K562 (cell line): ENCODE data around the gene CALCOCO2. TPM values are rescaled to one million over a fixed set of nuclear protein-coding genes. Genes with fewer than 3 reads are reported as not detected.
A peak's percentile ranks its signal among the peaks of the same experiment; 100 is the strongest.

Source experiments
- ARID2 ChIP-seq: fragments of 450-650 bp; IDR thresholded peaks from 2 replicates; pipeline ENCODE4 v1.6.1; 2017; ENCODE audit warnings: antibody characterized with exemption, mild to moderate bottlenecking
- CHD7 ChIP-seq: fragments of 200-600 bp; sonication (generic); IDR thresholded peaks from one replicate; pipeline ENCODE4 v1.6.1; 2012; ENCODE audit warnings: mild to moderate bottlenecking, low read depth, low read length, inconsistent platforms
- CSDE1 ChIP-seq, 2 experiments: fragments of 450-650 bp; IDR thresholded peaks; 2 replicates each; pipeline ENCODE4 v1.6.1; 2016; ENCODE audit warnings: mild to moderate bottlenecking in 1 of 2
- ETS2 ChIP-seq: IDR thresholded peaks from 2 replicates; pipeline ENCODE4 v1.6.1; 2016; ENCODE audit warnings: borderline replicate concordance, missing genetic modification characterization, mild to moderate bottlenecking, moderate library complexity, missing compliant biosample characterization; ENCODE audit not compliant: poor library complexity, severe bottlenecking
- FOXO4 ChIP-seq: fragments of 450-650 bp; formaldehyde crosslinking; IDR thresholded peaks from 2 replicates; pipeline ENCODE4 v1.4.0; 2020; ENCODE audit warnings: mild to moderate bottlenecking, moderate library complexity
- GATAD2A ChIP-seq: fragments of 450-650 bp; IDR thresholded peaks from 2 replicates; pipeline ENCODE4 v1.6.1; 2017
- HIVEP1 ChIP-seq: fragments of 250-450 bp; sonication (Bioruptor Pico); IDR thresholded peaks from 2 replicates; pipeline ENCODE4 v1.4.0; 2020; ENCODE audit warnings: mild to moderate bottlenecking
- HNRNPH1 ChIP-seq: fragments of 200-400 bp; formaldehyde crosslinking; optimal IDR thresholded peaks from 2 replicates; pipeline ENCODE3; 2017; ENCODE audit warnings: low read depth, mild to moderate bottlenecking, low read length, moderate library complexity
- MYC ChIP-seq, 2 experiments: fragments of 250-450 bp in 1 of 2; sonication (Bioruptor Pico) in 1 of 2; IDR thresholded peaks; 2 replicates each; pipeline versions ENCODE4 v1.5.1 to v1.6.1; 2012 to 2021; ENCODE audit warnings: low read depth in 2 of 2, borderline replicate concordance in 1 of 2, improper control_type of control experiment in 1 of 2, low read length in 1 of 2, mild to moderate bottlenecking in 1 of 2, moderate library complexity in 1 of 2
- RCOR1 ChIP-seq, 2 experiments: IDR thresholded peaks; 2 replicates each; pipeline ENCODE4 v1.6.1; 2012; ENCODE audit warnings: low read depth in 2 of 2, low read length in 2 of 2, borderline replicate concordance in 1 of 2, improper control_type of control experiment in 1 of 2
- TAF7 ChIP-seq: fragments of 450-650 bp; IDR thresholded peaks from 2 replicates; pipeline ENCODE4 v1.6.1; 2016; ENCODE audit warnings: missing genetic modification characterization, missing compliant biosample characterization
- TCF3 ChIP-seq: sonication (generic); formaldehyde crosslinking; IDR thresholded peaks from 2 replicates; pipeline ENCODE4 v1.4.0; 2020; ENCODE audit warnings: mild to moderate bottlenecking, missing genetic modification reagents
- TCFL5 ChIP-seq: fragments of 250-450 bp; sonication (Bioruptor Pico); conservative IDR thresholded peaks from 2 replicates; pipeline ENCODE4 v1.6.1; 2021; ENCODE audit warnings: mild to moderate bottlenecking, moderate library complexity, matching md5 sums
- ZEB2 ChIP-seq: fragments of 450-650 bp; IDR thresholded peaks from 2 replicates; pipeline ENCODE4 v1.6.1; 2016
- ZNF124 ChIP-seq: sonication (generic); formaldehyde crosslinking; IDR thresholded peaks from 2 replicates; pipeline ENCODE4 v1.8.1; 2022; ENCODE audit warnings: missing genetic modification reagents
- ZNF780A ChIP-seq: fragments of 250-450 bp; sonication (Bioruptor Pico); IDR thresholded peaks from 2 replicates; pipeline ENCODE4 v1.5.0; 2021; ENCODE audit warnings: mild to moderate bottlenecking
- polyA plus RNA-seq, 8 experiments: library from polyadenylated mRNA; depleted of rRNA in 4 of 8; stranded (reverse) in 5 of 8; unstranded in 3 of 8; fragments of >200 nt; fragmentation: Nextera tagmentation in 2 of 8; fragmentation: Illumina TruSeq in 1 of 8; extraction: Ambion mirVana in 2 of 8; extraction: Trizol in 1 of 8; gene quantifications; 2 replicates each; pipeline versions ENCODE4 v1.2.1 to v1.2.3, GENCODE V29; 2011 to 2014; ENCODE audit warnings: inconsistent platforms in 1 of 8, missing spikeins in 1 of 8
- total RNA-seq, 7 experiments: library from RNA; depleted of rRNA in 6 of 7; stranded (reverse); fragments of >200 nt in 6 of 7; fragmentation: Illumina TruSeq in 2 of 7; extraction: Trizol in 2 of 7; gene quantifications; 2 replicates each; pipeline versions ENCODE4 v1.2.1 to v1.2.3, GENCODE V29; 2011 to 2021; ENCODE audit warnings: low replicate concordance in 1 of 7

The CALCOCO2 gene
- total and polyA plus RNA-seq, 9 of the 15 experiments (the other 6 are each of a cell fraction or from before 2014, with no cell fraction given), result 24.1 to 87.3 (median 67.5) TPM

DNA sequence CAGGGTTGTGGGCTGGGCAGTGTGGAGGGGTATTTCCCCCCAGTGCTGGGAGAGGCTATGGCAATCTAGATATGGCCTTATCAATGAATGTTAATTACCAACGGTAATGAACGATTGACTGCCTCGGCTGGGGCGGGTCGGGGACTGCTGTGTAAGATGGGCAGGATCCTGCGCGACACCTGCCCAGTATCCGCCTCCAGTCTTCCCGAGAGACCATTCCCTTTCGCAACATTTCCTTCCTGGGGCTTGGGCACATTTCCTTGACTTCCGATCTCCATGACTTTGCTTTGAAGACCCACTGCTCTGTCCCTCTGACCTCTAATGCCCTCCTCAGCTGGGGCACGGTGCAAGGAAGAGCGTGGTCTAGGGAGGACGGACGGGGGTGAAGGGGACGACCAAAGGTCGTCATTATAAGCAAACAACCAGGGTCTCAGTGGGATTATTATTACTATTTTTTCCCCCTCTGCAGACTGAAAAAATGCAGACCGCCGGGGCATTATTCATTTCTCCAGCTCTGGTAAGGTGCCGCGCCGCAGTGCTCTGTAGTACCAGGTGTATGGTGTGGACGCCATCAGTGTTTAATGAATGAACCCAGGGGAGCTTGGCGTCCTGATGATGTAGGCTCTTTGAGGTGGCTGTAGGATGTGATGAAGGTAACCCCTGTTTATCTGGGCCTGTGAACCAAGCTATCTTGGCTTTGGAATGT, 62.3 kb downstream of the CALCOCO2 start (continued):
- TF ChIP-seq RCOR1 (IDR thresholded peaks at IDR 0.05; ENCODE audit: borderline replicate concordance in 1 of 2, low read depth in 2 of 2, low read length in 2 of 2) (no peak), ETS2 (tag) (no peak), ZNF124 (no peak), FOXO4 (CRISPR knock-in tag) (no peak), ZNF780A (CRISPR knock-in tag) (no peak), TAF7 (tag) (peak; percentile 25; the same call in 1 of the 2 replicates), ZEB2 (no peak), GATAD2A (no peak), HIVEP1 (CRISPR knock-in tag) (no peak), TCFL5 (CRISPR knock-in tag) (no peak), HNRNPH1 (no peak), TCF3 (CRISPR knock-in tag) (0 out of 2 replicates have a peak, but pooled peaks have one; percentile 20), ARID2 (no peak), MYC (IDR thresholded peaks at IDR 0.05; ENCODE audit: low read depth, low read length) (no peak), MYC (CRISPR knock-in tag; IDR thresholded peaks at IDR 0.05; ENCODE audit: borderline replicate concordance, low read depth) (peak; percentile 6; the same call in 1 of the 2 replicates), CHD7 (no peak), CSDE1 (IDR thresholded peaks at IDR 0.05) (peak in 1 of 2 experiments; percentile 59; a peak in 2 of 4 replicates)
